Anterior cingulate cortex (tissue), 58 donors: ENCODE data around the gene DIP2C.
"Not testable (repeated sequence)": the region's sequence is repeated elsewhere in the genome, so short reads cannot be mapped to it uniquely, and the experiment has no call there.

ENCODE experiments used
- DNase-seq, 58 donors: peaks; one replicate each; lab custom pipeline; 2025; lab: John Stamatoyannopoulos, UW

Gene DIP2C

DNA sequence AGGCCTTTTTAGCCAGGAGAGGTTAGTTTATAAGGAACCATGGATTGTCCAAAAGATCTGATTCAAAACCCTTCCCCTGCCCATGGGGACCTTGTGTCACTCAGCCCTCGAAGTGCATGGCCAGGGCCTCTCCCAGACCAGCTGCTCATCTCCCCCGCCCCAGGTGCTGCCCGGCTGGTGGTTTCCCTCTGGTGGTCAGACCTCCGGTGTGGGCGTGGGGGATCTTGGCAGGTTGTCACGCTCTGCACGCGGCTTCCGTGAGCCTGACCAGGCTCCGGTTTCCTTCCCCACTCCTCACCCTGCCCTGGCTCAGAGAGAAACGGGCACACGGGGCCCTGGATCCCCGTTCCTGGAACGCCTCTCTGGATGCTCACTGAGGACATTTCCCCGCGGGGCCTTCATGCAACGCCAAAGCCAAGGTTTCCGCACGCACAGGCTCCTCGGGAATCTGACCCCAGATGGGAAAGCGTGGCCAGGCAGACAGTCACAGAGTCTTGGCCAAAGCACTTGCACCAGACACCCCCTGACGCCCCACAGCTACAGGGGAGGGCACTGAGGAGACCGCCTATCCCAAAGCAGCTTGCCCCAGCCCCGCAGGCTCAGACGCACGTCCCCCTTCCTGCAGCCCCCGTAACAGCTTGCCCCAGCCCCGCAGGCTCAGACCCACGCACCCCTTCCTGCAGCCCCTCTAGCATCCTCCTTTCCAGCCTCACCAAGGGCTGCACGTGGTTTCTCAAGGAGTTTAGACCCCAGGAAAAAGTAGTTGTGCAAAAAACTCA lies 7.8 kb upstream of the DIP2C start:
- DNase-seq, result no peak

DNA sequence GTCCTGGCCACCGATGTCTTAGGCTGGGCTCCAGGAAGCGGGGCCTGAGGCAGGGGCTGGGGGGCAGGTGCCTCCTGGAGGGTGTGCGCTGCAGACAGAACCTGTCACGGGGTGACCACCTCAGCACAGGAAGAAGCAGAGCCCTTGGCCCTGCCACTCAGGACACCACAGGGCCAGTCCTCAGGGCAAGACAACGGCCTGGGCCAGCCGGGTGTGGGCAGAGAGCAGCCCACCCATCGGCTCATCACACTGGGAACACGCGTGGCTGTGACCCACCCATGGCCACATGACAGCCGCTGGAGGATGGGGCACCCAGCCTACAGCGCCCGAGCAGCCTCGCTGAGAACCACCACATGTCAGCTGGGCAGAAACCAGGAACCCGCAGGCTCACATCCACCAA lies 5.9 kb upstream of the DIP2C start:
- DNase-seq, result no peak

DNA sequence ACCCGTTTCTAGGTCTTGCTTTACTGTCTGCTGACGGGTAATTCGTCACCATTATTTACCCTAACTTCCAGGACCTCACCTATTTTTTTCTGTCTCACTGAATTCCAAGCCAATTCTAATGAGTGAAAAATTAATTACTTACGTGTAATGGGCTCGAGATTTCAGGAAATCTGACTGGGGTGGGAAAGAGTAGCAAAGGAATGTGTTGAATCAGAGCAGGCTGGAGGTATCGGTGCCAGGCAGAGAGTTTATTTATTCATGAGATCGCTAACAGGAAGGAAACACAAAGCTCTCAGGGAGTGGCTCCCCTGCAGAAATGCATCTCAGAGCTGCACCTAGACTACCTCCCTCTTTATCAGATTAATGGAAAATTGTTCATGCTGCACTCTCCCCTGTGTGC lies 4.0 kb upstream of the DIP2C start:
- no peak for DNase-seq

DNA sequence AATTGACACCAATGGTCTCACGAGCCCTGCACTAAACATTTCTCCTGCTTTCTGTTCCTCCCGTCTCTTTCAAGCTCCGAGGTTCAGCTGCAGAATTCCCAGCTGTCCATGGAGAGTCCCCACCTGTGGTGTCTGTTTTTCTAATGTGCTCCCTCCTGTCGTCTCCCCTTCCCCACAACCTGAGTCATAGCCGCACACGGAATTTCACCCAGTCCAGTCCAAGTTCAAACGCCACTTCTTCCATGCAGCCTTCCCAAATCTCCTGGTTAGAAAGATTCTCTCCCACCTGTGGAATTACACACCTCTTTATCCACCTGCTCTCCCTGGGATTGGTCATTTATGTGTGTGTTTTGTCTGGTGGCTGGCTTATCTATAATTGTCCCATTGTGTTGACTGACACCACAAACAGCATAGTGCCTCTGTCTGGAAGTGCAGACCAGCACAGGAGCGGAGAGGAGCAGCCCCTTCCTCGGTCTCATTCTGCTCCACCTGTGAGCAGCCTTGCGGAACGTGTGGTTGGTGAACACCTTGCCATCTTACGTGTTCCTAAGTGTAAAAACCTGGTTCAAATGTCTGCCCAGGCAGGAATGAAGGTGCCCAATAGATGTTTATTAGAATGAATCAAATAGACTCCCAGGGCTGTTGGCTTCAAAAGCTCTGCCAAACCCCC lies 3.3 kb upstream of the DIP2C start:
- no peak for DNase-seq

DNA sequence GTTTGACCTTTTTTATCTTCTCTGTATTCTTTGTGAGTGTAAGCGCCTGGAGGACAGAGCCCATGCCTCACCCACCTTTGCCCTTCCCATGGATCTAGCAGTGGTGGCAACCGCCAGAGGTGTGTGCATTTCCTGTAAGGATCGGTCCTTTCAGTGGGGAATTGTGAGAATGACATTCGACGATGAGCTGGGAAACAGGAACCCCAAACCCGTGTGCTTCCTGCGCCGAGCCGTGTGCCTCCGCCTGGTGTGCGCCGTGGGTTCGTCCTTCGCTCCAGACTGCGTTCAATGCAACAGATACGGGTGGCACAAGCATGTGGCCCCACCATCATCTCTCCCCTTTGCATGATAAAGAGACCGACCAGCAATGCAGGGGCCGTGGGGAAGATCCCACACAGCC lies 1.7 kb upstream of the DIP2C start:
- DNase-seq, result no peak

DNA sequence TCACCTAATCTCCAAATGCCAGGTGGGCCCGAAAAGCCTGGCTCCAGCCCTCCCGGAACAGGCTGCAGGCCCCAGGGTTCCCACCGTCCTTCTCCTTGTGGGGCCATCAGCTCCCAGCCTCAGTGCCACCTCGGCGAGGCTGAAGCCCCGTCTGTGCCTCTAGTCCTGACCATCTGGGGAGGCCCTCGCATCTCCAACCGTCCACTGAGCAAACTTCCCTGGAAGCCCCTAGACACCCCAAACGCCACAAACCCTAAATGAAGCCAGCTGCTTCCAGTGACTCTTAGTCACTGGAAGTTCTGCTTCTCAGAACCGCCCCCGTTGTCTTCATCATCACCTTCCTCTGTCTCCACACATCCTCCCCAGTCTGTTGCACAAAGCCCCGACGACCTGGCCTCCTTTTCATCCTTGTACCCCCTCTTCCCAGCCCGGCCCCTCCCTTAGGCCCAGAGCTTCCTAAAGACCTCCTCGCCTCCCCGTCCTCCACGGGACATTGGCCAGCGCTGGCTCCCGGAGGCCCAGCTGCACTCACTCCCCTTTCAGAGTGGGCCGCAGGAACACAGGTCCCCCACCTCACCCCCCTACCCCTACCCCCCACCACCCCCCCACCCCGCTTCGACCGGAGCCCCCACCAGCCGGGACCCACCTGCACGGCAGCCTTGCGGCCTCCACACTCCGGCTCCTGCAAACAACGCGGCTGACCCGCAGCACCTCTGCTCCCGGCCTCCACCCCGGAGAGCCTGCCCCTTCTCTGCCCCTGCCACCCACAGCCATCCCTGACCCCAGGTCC lies 1.1 kb upstream of the DIP2C start:
- DNase-seq, result no peak

DNA sequence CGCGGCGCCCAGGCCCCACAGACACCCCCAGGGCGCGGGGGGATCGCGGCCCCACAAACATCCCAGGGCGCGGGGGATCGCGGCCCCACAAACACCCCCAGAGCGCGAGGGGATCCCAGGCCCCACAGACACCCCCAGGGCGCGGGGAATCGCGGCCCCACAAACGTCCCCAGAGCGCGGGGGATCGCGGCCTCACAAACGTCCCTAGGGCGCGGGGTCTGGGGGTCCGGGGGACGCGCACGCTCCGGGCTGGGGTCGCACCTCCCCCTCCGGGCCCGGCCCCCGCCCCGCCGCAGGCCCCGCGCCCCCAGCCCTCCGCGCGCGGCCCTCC lies 382 bp downstream of the DIP2C start:
- no peak for DNase-seq

DNA sequence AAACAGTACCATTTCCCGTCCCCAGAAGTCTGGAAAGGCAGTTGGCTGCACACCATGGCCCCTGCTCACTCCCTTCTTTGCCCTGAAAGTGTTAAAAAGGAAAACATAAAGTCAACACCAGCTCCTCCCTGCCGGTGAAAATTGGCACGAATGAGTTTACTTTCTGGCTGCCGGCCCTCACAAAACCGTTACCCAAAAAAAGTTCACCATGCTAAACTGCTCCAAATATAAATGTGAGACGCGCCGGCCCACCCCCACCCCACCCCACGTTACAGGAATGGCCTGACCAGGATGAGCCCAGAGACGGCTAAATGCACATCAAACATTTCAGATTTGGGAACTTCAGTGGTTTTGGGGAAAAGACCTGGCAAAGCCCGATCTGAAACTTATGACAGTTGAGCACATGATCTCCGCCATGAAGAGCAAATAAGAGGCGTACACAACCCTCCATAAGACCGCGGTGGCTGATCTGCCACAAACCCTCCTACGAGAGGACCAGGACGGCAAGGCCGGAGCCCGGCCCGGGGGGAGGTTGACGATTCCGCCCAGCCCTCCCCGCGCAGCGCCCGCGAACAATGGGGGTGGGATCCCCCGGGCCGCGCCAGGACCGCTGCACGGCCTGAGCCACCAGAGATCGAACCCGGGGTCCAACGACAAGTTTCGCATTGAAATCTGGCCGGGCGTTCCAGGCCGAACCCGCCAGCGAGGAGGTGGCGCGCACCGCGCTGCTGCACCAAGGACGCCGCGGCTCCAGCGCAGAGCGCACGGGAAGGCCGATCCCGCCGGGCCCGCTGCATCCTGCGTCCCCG lies 952 bp downstream of the DIP2C start:
- DNase-seq, result peak in 18 of 58 donors; percentile 22 to 69 (median 43)

DNA sequence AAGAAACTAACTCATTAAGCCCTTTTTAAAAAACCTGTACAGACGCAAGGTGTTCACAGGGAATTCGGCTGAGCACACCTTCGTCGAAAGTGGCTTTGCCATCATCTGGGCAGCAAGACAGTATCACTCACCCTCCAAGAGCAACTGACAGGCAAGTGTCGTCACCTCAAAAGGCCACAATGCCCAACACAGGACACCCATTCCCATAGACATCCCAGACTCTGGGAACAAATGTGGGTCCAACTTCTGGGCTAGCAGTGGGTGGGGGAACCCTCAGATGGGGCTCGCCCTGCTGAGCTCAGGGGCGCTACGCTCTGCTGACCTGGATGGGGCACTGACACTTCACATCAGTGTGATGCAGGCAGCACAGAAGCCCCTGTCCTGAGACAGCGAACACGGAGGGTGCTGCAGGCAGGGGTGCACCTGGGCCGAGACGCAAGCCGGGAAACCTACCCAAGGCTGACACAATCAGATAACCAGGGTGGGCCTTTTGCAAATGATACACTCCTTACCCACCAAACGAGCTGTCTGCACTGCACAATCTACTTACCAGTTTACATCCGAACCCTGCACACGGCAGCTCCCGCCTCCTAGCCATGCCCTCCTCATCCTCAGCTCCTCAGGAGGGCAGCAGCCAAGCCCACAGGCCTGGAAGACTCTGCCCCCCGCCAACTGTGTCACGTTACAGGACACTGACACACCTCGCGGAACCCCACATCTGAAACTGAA lies 1.7 kb downstream of the DIP2C start:
- no peak for DNase-seq

DNA sequence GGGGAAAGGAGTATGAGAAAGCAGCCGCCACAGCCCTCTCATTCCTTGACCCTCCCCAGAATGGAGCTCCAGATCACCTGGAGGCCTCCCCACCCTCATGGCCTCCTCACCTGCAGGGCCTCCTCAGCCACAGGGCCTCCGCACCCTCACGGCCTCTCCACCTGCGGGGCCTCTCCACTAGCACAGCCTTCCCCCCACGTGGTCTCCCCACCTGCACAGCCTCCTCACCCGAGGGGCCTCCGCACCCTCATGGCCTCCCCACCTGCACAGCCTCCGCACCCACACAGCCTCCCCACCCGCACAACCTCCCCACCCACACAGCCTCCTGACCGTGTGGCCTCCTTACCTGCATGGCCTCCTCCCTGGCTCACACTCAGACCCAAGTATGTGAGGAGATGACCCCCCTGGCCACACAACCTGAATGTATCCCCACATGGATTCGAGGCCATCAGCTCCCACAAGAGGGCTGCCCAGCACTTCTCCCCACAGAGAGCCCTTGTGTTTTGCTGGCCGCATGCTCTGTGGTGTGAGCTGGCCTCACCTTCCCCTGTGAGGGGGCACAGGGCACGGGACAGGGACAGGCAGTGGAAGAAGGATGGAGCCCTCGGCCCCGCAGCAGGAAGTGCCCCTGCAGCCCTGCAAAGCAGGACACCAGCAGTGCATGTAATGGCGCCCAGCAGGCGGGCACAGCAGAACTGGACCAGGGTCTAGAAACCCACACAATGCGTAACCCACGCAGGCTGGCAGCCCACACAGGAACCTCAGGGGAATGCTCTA lies 3.1 kb downstream of the DIP2C start:
- DNase-seq, result no peak

DNA sequence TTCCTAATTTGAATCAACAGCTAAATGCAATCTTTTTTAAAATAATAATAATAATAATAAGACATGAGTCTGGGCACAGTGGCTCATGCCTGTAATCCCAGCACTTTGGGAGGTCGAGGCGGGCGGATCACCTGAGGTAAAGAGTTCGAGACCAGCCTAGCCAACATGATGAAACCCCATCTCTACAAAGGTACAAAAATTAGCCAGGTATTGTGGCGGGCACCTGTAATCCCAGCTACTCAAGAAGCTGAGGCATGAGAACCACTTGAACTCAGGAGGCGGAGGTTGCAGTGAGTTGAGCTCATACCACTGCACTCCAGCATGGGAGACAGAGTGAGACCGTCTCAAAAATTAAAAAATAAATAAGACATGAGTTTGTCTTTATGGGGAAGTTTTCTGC lies 3.9 kb downstream of the DIP2C start:
- no peak for DNase-seq

DNA sequence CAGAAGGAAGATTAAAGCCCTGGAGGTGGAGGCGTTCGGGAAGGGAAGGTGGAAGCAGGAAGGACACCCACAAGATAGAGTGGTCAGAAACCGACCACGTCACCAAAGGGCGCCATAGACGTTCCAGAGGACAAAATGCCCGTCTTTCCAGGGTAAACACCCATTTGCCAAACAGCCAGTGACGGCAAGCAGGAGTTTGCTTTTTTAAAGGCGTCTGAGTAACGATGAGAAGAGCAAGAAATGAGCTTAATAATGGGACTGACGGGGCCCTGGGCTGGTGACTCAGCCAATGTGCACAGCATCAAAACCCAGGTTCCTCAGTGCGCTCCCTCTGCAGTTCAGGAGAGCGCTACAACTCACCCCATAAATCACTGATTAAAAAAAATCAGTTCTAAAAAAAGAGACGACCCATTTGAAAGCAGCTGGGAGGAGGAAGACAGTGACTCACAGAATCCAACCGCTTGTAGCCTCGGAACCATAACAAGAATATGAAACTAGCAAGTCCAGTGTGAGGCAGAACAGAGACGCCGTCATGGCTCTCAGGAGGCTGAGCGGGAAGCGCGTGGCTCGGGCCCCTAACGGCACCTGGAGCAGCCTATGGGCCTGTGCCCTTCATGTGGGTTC lies 5.9 kb downstream of the DIP2C start:
- DNase-seq, result peak in 13 of 58 donors; percentile 23 to 66 (median 54)

DNA sequence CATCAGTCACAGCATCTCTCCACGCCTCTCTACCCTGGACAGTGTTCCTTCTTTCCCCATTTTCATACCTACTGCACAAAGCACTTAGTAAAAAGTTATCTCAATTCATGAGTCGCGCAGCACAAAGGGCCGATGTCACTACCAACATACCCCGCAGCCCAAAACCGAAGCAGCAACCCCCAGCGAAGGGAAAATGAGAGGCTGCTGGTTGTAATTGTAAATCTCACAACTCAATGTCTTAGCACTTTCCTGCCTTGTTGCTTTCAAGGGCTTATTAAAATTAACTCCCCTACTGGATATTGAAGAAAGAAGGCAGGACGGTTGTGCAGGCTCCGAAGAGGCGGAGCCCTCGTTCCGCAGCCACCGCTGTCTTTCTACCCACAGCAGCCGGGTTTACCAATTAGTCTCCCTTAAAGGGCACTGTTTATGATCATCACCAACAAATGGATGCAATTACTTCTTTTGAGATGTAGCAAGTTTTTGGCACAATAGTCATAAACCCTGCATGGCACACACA lies 6.5 kb downstream of the DIP2C start:
- DNase-seq, result no peak

DNA sequence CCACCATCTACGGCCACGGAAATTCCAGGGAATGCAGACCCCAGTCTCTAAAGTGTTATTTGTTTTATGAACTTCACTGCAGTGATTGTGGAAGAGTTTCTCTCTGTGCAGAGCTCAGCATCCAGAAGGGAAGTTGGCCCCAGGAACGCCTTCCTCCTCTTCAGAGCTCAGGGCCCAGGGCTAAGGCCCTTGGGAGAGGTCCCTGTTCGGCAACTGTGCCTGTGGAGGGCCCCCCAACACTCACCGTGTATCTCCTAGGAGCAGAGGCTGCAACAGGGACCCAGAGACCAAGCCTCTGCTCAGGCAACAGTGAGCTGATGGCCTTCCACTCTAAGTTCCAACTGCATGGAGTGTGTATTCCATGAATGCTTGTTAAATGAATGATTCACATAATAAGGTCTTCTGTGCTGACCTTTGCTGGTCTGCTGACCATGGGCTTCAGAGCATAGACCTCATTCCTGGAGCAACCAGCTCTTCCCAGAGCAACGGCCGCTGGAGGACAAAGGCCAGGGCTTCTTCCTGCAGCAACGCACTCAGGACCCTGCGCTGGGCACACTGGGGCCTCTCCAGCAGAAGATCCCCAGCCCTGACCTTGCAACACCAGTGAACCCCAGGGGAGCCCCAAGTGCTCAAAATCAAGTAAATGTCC lies 7.7 kb downstream of the DIP2C start:
- no peak for DNase-seq

DNA sequence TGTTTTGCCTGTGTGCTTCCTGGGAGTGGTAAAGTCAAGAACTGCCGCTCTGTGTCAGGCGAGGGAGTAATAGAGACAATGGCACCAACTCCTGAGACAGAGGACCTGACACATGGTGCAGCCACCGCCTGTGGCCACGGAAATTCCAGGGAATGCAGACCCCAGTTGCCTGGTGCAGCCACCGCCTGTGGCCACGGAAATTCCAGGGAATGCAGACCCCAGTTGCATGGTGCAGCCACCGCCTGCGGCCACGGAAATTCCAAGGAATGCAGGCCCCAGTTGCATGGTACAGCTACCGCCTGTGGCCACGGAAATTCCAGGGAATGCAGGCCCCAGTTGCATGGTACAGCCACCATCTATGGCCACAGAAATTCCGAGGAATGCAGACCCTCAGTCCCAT lies 8.7 kb downstream of the DIP2C start:
- DNase-seq, result no peak

DNA sequence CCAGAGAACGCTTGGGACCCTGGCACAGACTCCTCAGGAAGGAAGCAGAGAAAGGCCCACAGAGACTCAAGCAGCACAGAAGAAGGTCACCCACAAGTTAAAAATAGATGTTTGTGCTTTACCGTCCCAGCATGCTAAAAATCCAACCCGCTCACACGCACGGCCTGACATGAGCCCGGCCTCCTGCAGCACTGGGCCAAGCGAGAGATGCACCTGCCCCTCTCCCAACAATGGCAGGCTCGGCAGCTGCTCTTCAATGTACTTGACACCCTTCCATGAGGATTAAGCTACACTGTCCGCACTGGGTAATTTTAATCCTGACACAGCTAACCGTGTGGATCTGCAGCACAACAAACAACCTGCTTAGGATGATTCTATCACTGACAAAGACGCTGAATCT lies 9.3 kb downstream of the DIP2C start:
- DNase-seq, result peak in 1 of 58 donors; percentile 14

DNA sequence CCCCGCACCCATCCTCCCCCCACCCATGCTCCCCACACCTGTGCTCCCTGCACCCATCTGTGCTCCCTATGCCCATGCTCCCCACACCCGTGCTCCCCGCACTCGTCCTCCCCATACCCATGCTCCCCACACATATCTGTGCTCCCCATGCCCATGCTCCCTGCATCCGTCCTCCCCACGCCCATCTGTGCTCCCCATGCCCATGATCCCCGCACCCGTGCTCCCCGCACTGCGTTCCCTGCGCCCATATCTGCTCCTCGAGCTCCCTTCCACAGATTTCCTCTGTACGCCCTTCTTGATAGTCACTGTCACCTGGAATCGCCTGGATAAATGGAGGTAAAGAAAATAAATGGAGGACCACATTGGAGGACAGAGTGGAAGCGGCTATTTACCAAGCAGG lies 9.9 kb downstream of the DIP2C start:
- no peak for DNase-seq

DNA sequence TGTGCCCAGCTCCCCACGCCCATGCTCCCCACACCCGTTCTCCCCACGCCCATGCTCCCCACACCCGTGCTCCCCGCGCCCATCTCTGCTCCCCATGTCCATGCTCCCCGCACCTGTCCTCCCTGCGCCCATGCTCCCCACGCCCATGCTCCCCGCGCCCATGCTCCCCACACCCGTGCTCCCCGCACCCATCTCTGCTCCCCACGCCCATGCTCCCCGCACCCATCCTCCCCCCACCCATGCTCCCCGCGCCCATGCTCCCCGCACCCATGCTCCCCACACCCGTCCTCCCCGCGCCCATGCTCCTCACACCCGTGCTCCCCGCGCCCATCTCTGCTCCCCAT lies 10.8 kb downstream of the DIP2C start:
- DNase-seq, result not testable (repeated sequence)
